ENCODE results near the gene CHD2.

CHD2 gene

DNA sequence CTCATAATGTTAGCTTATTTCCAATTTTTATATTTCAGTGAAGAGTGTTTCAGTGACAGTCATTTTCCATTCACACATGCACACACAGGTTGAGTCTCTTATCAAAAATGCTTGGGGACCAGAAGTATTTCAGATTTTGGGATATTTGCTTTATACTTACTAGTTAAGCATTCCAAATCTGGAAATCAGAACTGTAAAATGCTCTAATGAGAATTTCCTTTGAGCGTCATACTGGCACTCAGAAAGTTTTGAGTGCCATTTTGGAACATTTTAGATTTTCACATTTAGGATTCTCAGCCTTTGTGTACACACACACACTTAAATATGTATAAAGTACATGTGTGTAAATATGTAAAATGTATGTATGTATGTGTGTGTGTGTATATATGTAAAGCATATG, 71.0 kb downstream of the CHD2 start:
- Histone ChIP-seq H3K4me1 (ENCODE audit: insufficient read depth, low read length, poor library complexity, severe bottlenecking) (no peaks in the 10 kb centered on the region), H3K9me2 (replicated peaks; ENCODE audit: low read depth, low read length) (no peaks in the 10 kb centered on the region), H3K27me3 (ENCODE audit: insufficient read depth, low read length, poor library complexity, severe bottlenecking) (no peaks in the 10 kb centered on the region), H3K4me3 (ENCODE audit: low read length, poor library complexity, severe bottlenecking) (no peak overlapping the region), H2AFZ (ENCODE audit: low read length) (no peak overlapping the region), H3K4me2 (ENCODE audit: low read depth, low read length, poor library complexity, severe bottlenecking) (no peak overlapping the region), H4K20me1 (ENCODE audit: insufficient read depth, low read length, poor library complexity, severe bottlenecking) (peaks cover 13% of the 10 kb centered on the region), H3K79me2 (ENCODE audit: insufficient read depth, low read length) (peaks cover 17% of the 10 kb centered on the region; the same call in 1 of the 2 replicates), H3F3A (ENCODE audit: low read depth) (no peaks in the 10 kb centered on the region), H3K9ac (ENCODE audit: low read depth, low read length, poor library complexity, severe bottlenecking) (no peak overlapping the region), H3K36me3 (ENCODE audit: insufficient read depth, low read length) (peaks cover 96% of the 10 kb centered on the region), H3K9me3 (ENCODE audit: insufficient read depth, low read depth, low read length) (no peaks in the 10 kb centered on the region)
- TF ChIP-seq EZH2phosphoT487 (IDR thresholded peaks at IDR 0.05; ENCODE audit: borderline replicate concordance), result no peak
- TF ChIP-seq, protein P1, sequence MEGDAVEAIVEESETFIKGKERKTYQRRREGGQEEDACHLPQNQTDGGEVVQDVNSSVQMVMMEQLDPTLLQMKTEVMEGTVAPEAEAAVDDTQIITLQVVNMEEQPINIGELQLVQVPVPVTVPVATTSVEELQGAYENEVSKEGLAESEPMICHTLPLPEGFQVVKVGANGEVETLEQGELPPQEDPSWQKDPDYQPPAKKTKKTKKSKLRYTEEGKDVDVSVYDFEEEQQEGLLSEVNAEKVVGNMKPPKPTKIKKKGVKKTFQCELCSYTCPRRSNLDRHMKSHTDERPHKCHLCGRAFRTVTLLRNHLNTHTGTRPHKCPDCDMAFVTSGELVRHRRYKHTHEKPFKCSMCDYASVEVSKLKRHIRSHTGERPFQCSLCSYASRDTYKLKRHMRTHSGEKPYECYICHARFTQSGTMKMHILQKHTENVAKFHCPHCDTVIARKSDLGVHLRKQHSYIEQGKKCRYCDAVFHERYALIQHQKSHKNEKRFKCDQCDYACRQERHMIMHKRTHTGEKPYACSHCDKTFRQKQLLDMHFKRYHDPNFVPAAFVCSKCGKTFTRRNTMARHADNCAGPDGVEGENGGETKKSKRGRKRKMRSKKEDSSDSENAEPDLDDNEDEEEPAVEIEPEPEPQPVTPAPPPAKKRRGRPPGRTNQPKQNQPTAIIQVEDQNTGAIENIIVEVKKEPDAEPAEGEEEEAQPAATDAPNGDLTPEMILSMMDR (conservative IDR thresholded peaks at IDR 0.05; ENCODE audit: low read length), result no peak

- peaks cover 11% of the 10 kb centered on the region; the same call in 1 of the 2 replicates for H3K79me2 ChIP-seq (ENCODE audit: insufficient read depth, low read length)
- H4K20me1 ChIP-seq (ENCODE audit: insufficient read depth, low read length, poor library complexity, severe bottlenecking), result peaks cover 13% of the 10 kb centered on the region
- TF ChIP-seq, protein P1 (conservative IDR thresholded peaks at IDR 0.05; ENCODE audit: low read length), result no peak
- TF ChIP-seq EZH2phosphoT487 (IDR thresholded peaks at IDR 0.05; ENCODE audit: borderline replicate concordance), result no peak
Observed at GRCh38 chr15:92971713-92972112, 71.6 kb downstream of the CHD2 start.

GRCh38 chr15:92974183-92974915, 74.2 kb downstream of the CHD2 start:
- Histone ChIP-seq H3K9me3 (ENCODE audit: insufficient read depth, low read depth, low read length) (no peaks in the 10 kb centered on the region), H3K4me1 (ENCODE audit: insufficient read depth, low read length, poor library complexity, severe bottlenecking) (no peaks in the 10 kb centered on the region), H4K20me1 (ENCODE audit: insufficient read depth, low read length, poor library complexity, severe bottlenecking) (peaks cover 3% of the 10 kb centered on the region), H3F3A (ENCODE audit: low read depth) (no peaks in the 10 kb centered on the region), H3K9me2 (replicated peaks; ENCODE audit: low read depth, low read length) (no peaks in the 10 kb centered on the region), H3K4me3 (ENCODE audit: low read length, poor library complexity, severe bottlenecking) (no peak overlapping the region), H3K27me3 (ENCODE audit: insufficient read depth, low read length, poor library complexity, severe bottlenecking) (no peaks in the 10 kb centered on the region), H3K79me2 (ENCODE audit: insufficient read depth, low read length) (peaks cover 4% of the 10 kb centered on the region; the same call in 1 of the 2 replicates), H2AFZ (ENCODE audit: low read length) (no peak overlapping the region), H3K36me3 (ENCODE audit: insufficient read depth, low read length) (peaks cover 96% of the 10 kb centered on the region), H3K4me2 (ENCODE audit: low read depth, low read length, poor library complexity, severe bottlenecking) (no peak overlapping the region), H3K9ac (ENCODE audit: low read depth, low read length, poor library complexity, severe bottlenecking) (no peak overlapping the region)
- TF ChIP-seq, protein P1 (conservative IDR thresholded peaks at IDR 0.05; ENCODE audit: low read length), result no peak
- TF ChIP-seq EZH2phosphoT487 (IDR thresholded peaks at IDR 0.05; ENCODE audit: borderline replicate concordance), result no peak

More at GRCh38 chr15:92971713-92972112, 71.6 kb downstream of the CHD2 start:
- no peaks in the 10 kb centered on the region for H3K27me3 ChIP-seq (ENCODE audit: insufficient read depth, low read length, poor library complexity, severe bottlenecking)
- peaks cover 97% of the 10 kb centered on the region for H3K36me3 ChIP-seq (ENCODE audit: insufficient read depth, low read length)
- no peaks in the 10 kb centered on the region for H3K4me1 ChIP-seq (ENCODE audit: insufficient read depth, low read length, poor library complexity, severe bottlenecking)
- H3K9me3 ChIP-seq (ENCODE audit: insufficient read depth, low read depth, low read length), result no peaks in the 10 kb centered on the region
- H2AFZ ChIP-seq (ENCODE audit: low read length), result no peak overlapping the region
- no peaks in the 10 kb centered on the region for H3F3A ChIP-seq (ENCODE audit: low read depth)
- H3K4me2 ChIP-seq (ENCODE audit: low read depth, low read length, poor library complexity, severe bottlenecking), result no peak overlapping the region
- no peak overlapping the region for H3K9ac ChIP-seq (ENCODE audit: low read depth, low read length, poor library complexity, severe bottlenecking)
- no peaks in the 10 kb centered on the region for H3K9me2 ChIP-seq (replicated peaks; ENCODE audit: low read depth, low read length)
- H3K4me3 ChIP-seq (ENCODE audit: low read length, poor library complexity, severe bottlenecking), result no peak overlapping the region

Measured in Loucy (cell line).